ENCODE data around the gene DDIT3.

DNA sequence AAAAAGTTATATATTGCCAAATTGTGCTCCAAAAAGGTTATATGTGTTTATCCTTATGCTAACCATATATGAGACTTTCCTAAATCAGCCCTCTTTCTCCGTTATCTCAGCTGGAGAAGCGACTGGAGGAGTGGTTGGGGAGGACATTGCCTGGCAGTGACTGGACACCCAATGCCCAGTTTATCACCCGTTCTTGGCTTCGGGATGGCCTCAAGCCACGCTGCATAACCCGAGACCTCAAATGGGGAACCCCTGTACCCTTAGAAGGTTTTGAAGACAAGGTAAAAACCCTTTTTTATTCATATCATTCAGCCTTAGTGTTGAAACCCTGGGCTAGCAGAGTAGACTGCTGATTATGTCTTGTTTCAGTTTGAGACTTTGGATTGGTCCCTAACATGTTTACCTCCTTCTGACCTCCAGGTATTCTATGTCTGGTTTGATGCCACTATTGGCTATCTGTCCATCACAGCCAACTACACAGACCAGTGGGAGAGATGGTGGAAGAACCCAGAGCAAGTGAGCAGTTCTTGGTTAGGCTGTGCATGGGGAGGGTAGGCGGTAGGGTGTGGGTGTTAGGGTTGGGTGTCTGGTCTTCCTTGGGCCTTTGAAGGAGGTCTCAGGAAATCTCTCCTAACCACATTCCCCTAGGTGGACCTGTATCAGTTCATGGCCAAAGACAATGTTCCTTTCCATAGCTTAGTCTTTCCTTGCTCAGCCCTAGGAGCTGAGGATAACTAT lies 8.6 kb downstream of the DDIT3 start:
- no peak for TF ChIP-seq POLR2AphosphoS5 (IDR thresholded peaks at IDR 0.05; ENCODE audit: low read depth, low read length)
- TF ChIP-seq, protein P1, sequence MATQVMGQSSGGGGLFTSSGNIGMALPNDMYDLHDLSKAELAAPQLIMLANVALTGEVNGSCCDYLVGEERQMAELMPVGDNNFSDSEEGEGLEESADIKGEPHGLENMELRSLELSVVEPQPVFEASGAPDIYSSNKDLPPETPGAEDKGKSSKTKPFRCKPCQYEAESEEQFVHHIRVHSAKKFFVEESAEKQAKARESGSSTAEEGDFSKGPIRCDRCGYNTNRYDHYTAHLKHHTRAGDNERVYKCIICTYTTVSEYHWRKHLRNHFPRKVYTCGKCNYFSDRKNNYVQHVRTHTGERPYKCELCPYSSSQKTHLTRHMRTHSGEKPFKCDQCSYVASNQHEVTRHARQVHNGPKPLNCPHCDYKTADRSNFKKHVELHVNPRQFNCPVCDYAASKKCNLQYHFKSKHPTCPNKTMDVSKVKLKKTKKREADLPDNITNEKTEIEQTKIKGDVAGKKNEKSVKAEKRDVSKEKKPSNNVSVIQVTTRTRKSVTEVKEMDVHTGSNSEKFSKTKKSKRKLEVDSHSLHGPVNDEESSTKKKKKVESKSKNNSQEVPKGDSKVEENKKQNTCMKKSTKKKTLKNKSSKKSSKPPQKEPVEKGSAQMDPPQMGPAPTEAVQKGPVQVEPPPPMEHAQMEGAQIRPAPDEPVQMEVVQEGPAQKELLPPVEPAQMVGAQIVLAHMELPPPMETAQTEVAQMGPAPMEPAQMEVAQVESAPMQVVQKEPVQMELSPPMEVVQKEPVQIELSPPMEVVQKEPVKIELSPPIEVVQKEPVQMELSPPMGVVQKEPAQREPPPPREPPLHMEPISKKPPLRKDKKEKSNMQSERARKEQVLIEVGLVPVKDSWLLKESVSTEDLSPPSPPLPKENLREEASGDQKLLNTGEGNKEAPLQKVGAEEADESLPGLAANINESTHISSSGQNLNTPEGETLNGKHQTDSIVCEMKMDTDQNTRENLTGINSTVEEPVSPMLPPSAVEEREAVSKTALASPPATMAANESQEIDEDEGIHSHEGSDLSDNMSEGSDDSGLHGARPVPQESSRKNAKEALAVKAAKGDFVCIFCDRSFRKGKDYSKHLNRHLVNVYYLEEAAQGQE (IDR thresholded peaks at IDR 0.05; ENCODE audit: insufficient read depth in 1 of 2, low read depth in 2 of 2, low read length in 2 of 2): no peak
- no peak for TF ChIP-seq TAF1 (IDR thresholded peaks at IDR 0.05; ENCODE audit: borderline replicate concordance, insufficient read depth, low read length)
- TF ChIP-seq SIN3A (IDR thresholded peaks at IDR 0.05; ENCODE audit: borderline replicate concordance, insufficient read depth, low read length): no peak

Measured in PFSK-1 (cell line).